Regular cardiac myocyte (primary cell): ENCODE results near the gene MAS1L. TPM values are rescaled to one million over a fixed set of nuclear protein-coding genes. Genes with fewer than 3 reads are reported as not detected.

Experiments
- total RNA-seq: library from RNA; depleted of rRNA; stranded (reverse); fragments of >200 nt; gene quantifications from 2 replicates; pipeline ENCODE4 v1.2.3, GENCODE V29; 2014

The MAS1L gene, protein sequence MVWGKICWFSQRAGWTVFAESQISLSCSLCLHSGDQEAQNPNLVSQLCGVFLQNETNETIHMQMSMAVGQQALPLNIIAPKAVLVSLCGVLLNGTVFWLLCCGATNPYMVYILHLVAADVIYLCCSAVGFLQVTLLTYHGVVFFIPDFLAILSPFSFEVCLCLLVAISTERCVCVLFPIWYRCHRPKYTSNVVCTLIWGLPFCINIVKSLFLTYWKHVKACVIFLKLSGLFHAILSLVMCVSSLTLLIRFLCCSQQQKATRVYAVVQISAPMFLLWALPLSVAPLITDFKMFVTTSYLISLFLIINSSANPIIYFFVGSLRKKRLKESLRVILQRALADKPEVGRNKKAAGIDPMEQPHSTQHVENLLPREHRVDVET
- total RNA-seq: not detected in 2 replicates

DNA sequence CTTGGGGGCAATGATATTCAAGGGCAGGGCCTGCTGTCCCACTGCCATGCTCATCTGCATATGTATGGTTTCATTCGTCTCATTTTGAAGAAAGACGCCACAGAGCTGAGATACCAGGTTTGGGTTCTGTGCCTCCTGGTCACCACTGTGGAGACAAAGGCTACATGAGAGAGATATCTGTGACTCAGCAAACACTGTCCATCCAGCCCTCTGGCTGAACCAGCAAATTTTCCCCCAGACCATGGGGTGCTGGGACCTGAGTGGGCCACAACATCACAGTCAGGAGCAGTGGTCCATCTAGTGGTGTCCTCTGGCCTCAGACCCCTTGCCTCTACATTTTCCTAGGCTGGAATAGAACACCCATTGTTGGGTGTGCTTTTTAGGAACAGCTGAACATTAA lies at the start of gene MAS1L:
Gene MAS1L, minus strand, starts transcription at position 297 of the 400 bp plus-strand sequence. Its CDS starts 54 bp downstream, at position 243.

GRCh38 chr6:29456971-29457370 lies 30.8 kb downstream of the MAS1L start, which contains the start of the genes OR11A1 and OR2H1:
Gene OR11A1 (minus strand): TSS chr6:29457071. CDS start chr6:29427641, 29,430 bp downstream.
Gene OR2H1 (plus strand): TSS chr6:29457155. CDS start chr6:29461770, 4,615 bp downstream.

DNA sequence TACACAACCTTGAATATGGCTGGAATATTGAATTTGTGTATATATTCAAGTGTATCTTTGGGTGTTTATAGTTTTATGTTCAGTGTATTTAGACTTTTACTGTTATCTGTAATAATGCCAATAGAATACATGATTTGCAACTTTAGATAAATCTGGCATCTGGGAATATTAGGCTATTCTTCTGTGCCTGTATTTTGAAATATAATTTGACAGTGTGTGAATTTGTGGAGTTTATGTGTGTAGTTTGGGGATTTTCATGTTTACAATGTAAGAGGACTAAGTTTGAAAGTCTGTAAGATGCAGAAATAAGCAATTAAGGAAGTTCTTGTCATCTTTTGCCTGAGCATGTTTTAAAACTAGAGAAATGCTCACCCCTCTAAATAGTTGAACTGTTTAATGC lies 48.8 kb downstream of the MAS1L start, which contains the start of gene OR10C1:
Gene OR10C1, plus strand, starts transcription at position 301 of the 400 bp plus-strand sequence. CDS start 710 bp downstream, outside the sequence.

Other genes with a start within 250 kb of the MAS1L start
- gene OR14J1, start 186.3 kb downstream of the MAS1L start, total RNA-seq: not detected in 2 replicates
- not detected in 2 replicates for gene OR5V1, start 119.1 kb downstream of the MAS1L start, total RNA-seq
- not detected in 2 replicates for gene OR12D3, start 112.7 kb downstream of the MAS1L start, total RNA-seq
- gene OR12D2, start 92.3 kb downstream of the MAS1L start, total RNA-seq: not detected in 2 replicates
- gene OR12D1, start 73.0 kb downstream of the MAS1L start, total RNA-seq: not detected in 2 replicates
- gene OR10C1, start 48.6 kb downstream of the MAS1L start, total RNA-seq: not detected in 2 replicates
- not detected in 2 replicates for gene OR11A1, start 30.9 kb downstream of the MAS1L start, total RNA-seq
- not detected in 2 replicates for gene OR2H1, start 30.8 kb downstream of the MAS1L start, total RNA-seq
- not detected in 2 replicates for gene UBD, start 71.8 kb upstream of the MAS1L start, total RNA-seq
- not detected in 2 replicates for gene OR2H2, start 97.2 kb upstream of the MAS1L start, total RNA-seq
- 8.2 and 16.3 TPM in 2 replicates for gene GABBR1, start 145.2 kb upstream of the MAS1L start, total RNA-seq
- not detected in 2 replicates for gene MOG, start 169.1 kb upstream of the MAS1L start, total RNA-seq
- not detected in 2 replicates for gene ZFP57, start 193.2 kb upstream of the MAS1L start, total RNA-seq
- gene HLA-F, start 235.5 kb upstream of the MAS1L start, total RNA-seq: 3.8 and 16.3 TPM in 2 replicates